Measurements from ENCODE around the gene MTPN.

Gene MTPN

DNA sequence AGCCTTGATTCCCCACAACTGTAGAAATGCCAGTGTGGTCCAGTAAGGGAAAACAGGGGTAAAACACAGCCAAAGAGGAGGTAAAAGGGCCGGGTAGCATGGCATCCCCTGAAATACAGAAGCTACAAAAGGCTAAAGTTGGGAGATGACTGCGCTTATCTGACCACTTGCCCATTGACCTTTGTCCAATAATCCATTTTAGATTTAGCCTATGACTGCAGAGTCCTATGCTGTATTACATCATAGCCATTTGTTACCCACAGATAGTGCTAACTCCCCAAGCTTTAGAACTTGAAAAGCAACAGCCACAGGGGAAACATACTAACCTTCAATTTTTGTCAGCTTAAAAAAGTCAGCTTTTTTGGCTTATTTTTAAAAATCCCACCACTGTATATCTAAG is 26.2 kb downstream of the MTPN start:
- no peak for FAIRE-seq

GRCh38 chr7:135950429-135950828 is 26.7 kb downstream of the MTPN start:
- FAIRE-seq, result no peak

- no peak for FAIRE-seq
These were observed 30.7 kb downstream of the MTPN start for GRCh38 chr7:135946289-135947055.

GRCh38 chr7:135944753-135945152 is 32.4 kb downstream of the MTPN start:
- no peak for FAIRE-seq

DNA sequence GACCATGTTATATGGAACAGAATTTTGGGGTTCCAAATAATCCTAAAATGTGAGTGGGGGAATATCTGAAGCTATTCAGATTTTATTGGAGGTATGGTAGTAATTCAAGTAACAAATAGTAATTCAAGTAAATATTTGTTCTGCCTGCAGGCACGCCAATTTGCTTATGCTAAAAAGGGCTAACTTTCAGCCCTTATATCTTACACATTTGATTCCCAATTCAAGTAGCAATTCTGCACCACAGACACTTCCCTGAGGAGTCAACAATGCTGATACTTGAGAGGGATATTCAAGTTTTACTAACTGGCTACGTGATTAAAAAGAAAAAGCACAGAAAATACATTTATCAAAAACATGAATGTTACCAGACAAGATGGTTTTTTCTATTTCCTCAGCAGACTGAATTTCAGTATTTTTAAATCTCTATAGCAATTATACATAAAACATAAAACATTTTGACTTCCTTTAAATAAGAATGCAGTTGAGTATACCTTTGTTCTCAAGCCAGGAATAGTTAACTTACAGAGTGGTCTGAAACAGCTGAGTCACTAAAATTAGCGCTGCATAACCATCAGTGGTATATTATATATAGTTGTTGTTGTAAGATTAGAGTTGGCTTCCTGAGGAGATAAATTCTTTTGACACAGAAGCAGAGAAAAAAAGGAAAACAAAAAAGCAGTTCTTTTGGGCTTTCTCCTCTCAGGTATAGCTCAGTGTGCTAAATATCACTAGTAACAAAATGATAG is 33.9 kb downstream of the MTPN start:
- no peak for FAIRE-seq

DNA sequence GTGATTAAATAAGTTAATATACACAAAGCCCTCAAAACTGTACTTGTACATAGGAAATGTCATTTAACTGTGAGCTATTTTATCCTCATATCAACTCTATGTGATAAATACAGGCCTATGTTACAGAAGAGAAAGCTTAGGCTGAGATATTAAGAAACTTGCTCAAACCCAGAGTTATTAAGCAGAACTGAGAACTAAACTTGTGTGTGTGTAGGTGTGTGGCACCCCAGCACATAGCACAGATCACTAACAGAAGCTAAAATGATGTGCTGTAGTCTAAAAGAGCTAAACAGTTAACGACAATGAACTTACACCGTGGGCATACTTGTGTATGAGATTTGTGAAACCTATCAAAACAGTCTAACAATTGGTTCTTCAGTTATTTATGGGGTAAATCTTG is 34.5 kb downstream of the MTPN start:
- FAIRE-seq, result no peak

GRCh38 chr7:135940077-135941075 is 36.8 kb downstream of the MTPN start:
- peak; percentile 36 for FAIRE-seq

- no peak for FAIRE-seq
These were observed 37.8 kb downstream of the MTPN start for GRCh38 chr7:135939261-135939812.

DNA sequence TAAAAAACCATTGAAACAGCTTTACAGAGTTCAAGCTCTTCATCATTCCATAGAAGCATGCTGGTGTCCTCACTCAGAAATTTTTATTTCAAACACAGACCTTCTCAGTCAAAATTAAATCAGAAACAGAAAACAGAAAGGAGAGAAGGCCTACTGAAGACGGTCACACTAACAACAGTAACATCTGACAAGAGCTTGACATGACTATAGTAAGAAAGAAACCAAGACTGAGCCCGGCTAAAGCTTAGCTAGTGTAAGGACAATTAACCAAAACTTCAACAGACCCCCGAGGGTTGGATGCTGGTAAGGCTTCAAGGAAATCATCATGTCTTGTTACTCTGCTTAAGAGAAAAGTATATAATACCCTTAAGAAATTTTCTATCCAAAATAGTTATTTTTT is 38.6 kb downstream of the MTPN start:
- FAIRE-seq, result no peak

DNA sequence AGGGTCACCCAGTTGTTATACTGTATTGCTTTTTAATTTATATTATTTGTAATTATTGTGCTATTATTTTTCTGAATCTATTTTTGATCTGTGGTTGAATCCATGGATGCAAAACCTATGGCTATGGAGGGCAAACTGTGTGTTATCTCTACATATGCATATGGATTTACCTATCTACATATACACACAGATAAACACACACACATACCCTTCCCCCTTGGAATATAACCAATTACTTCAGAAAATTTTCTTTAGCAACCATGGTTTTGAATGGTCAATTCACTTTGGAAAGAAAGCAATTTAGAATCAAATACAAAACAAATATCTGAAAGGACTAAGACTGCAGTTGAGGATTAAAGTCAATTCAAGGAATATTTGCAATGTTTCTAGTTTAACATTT is 39.1 kb downstream of the MTPN start:
- no peak for FAIRE-seq

DNA sequence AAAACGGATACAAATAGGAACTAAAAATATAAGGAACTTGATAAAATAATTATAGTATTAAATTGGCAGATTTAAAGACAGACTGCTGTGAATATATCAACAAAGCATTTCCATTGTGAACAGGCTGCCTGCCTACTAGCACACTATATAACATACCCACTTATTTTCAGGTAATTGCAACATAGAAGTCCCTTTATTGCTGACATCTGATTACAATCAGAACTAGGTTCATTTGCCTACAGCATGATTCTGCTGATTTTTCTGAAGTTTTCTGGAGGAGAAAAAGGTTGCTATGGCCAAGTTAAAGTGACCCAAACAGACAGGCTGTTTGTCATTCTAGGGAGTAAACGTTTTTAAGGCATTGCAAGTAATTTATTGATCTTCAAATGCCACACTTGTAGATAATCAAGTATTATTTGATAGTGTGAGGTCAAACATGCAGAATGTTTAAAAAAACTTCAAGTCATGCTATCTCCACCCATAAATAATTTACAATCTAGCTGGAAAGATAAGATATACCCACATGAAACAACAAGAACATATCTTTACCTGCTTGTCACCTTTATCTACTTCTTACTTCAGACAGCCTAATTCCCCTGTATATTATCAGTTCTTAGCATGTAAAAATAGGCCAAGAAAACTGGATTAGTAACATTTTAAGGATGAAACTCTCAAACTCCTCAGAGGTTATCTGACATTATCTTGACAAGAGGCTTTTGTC is 40.5 kb downstream of the MTPN start:
- no peak for FAIRE-seq

- FAIRE-seq, result no peak
These were observed 42.5 kb downstream of the MTPN start for GRCh38 chr7:135934651-135935050.

DNA sequence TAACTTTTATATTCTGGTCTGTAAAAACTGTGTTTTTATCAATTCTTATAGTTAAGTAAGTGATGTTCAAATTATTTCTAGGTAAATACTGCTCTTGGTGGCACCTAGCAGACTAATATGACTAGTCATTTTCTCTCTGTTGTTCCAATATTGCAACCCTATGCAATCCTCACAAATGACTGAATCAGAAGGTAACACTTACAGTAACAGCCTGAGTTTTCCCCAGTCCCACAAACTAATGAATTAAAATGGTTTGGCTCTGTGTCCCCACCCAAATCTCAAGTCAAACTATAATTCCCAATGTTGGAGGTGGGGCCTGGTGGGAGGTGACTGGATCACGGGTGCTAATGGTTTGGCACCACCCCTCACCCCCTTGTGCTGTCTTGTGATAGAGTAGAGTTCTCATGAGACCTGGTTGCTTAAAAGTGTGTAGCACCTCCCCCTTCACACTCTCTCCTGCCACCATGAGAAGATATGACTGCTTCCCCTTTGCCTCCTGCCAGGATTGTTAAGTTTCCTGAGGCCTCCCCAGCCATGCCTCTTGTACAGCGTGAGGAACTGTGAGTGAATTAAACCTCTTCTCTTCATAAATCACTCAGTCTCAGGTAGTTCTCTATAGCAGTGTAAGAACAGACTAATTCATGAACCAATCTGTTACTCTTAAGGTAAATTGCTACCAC is 43.5 kb downstream of the MTPN start:
- FAIRE-seq, result no peak

DNA sequence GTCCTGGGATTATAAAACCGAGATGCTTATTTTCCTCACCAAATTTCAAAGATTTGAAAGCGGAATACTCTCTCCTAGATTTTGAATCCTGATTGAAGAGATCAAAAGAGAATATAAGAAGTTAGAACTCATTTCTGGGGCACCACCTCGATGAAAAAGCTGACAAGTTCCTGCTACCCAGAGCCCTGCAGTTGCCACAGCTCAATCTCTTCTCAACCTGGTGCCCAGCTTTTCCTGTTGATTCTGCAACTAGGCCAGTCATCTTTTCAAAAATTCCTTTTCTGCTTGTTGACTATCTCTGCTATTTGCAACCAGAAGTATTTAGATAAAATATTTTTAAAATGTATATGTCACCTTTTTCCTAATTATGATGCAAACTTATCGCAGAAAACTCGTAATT is 45.0 kb downstream of the MTPN start:
- FAIRE-seq, result no peak

DNA sequence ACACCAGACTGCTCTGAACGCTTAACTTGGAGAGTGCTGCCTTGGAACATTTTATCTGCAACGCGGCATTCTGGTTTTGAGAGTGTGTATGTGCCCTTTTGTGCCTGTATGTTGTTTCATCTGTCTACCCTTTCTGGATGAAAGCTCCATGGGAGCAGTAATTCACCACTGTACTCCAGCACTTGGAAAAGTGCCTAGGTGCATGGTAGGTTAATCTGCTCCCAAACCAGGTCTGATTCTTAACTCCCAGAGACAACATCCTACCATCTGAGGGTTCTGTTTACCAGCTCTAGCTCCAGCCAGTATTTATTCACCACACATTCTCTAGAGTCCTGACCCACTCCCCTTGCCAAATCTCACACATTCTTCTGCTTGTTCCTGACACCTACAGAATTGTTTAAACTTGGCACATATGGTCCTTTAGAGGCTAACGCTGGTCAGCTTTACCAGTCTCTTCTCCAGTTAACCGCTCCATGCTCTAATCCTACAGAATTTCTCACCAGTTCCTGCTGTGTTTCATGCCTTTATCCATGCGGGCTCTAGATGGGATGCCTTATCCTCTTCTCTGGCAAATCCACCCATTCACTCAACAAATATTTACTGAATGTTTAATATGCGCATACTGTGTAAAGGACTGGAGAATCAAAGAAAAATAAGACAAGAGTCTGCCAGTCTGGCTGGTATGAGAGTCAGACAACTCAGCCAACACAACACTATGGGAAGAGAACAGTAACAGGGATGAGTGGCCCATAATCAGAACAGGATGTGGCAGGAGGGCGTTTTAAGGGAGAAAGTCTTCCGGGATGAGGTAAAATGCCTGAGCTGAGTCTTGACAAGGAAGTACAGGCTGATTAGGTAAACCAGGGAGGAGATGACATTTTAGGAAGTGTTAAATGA is 46.3 kb downstream of the MTPN start:
- FAIRE-seq, result no peak

DNA sequence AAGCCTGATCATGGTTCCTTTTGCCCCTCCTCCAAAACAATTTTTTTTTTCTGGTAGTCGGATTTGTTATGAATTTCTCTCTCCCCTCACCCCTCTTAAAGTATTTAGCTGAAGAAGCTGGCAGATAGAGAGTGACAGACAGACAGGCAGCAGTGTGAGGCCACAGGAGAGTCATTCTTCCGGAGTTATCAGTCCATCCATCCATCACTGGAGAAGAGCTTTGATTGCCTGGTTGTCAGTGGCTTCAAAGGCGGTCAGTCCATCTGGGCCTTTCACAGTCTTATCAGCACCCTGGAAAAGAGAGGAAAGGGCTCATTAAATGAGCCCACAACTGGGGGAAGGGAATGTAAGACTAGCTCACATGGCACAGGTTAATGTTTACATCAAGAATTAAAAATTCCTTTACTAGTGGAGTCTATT is 47.4 kb downstream of the MTPN start:
- FAIRE-seq, result no peak

DNA sequence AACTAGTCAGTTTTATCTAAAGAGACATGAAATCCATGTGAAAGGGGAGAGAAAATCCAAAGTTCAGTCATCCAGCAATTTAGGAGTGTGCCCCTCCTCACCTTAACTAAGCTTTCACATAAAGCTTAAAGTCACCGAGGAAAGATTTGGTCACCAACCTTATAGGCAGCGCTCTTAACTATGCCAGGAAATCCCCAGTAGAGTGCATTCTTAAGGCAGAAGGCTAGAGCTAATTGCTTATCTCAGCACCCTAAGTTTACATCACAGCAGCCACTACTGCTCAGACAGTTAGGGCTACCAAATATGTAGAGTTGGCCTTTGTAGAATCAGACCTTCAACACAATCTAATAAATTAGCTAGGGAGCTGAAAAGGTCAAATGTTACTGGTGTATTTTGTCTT is 47.9 kb downstream of the MTPN start:
- FAIRE-seq, result no peak

DNA sequence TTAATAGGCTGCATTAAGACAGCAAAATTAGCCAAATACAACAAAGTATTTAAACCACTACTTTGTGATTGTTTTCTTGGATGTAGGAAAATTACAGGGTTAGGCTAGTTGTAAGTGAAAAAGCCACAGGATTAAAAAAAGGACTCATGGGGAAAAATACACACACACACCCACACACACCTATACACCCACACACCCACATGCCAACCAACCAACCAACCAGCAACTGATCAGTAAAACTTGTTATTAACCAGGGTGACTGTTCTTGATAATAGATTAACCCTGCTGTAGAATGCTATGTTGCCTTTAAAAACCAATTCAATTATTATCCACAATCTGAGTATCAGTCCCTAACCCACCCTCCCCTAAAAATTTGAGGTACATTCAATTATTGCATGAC is 49.0 kb downstream of the MTPN start:
- FAIRE-seq, result no peak

DNA sequence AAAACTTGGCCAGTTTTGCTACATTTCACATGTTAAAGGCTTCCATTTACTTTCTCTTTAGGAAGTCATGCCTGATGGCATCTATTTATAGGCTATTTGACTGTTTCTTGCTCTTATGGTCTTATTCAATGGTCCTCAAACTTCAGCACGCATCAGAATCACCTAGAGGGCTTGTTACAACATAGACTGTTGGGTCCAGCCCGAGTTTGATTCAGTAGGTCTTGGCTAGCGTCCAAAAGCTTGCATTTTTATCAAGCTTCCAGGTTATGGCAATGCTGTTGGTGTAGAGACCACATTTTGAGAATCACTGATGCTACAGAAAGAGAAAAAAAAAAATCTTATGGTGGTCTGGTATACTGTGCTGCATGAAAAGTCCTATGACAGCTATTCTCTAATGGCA is 51.9 kb downstream of the MTPN start:
- FAIRE-seq, result no peak

DNA sequence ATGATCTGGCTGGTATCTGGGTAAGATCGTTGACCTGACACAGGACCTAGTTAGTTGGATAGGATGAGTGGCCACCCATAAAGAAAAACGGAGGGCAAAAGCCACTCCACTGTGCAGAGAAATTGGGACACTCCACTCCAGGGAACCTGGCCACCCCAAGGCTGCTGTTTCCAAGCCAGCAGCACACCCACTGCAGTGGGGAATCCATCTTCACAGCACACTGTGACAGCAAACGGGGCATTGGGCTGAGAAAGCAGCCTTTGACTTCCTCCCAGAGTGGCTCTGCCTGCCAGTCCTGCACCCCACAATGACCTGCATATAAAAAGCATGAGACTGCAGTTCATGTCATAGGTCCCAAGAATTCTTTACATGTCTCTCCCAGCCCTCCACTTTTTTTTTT is 52.9 kb downstream of the MTPN start:
- no peak for FAIRE-seq

GRCh38 chr7:135922263-135922662 is 54.9 kb downstream of the MTPN start:
- FAIRE-seq, result no peak
